HG03442 (cell line): ENCODE results near the gene GALNS.
"Not testable (repeated sequence)": the region's sequence is repeated elsewhere in the genome, so short reads cannot be mapped to it uniquely, and the experiment has no call there.

Source experiments
- ATAC-seq: cut with Tn5 transposase; IDR thresholded peaks from one replicate; pipeline ENCODE4 v1.9.1; 2021; ENCODE audit warnings: mild to moderate bottlenecking, moderate library complexity; ENCODE audit not compliant: unreplicated experiment

GALNS gene, protein sequence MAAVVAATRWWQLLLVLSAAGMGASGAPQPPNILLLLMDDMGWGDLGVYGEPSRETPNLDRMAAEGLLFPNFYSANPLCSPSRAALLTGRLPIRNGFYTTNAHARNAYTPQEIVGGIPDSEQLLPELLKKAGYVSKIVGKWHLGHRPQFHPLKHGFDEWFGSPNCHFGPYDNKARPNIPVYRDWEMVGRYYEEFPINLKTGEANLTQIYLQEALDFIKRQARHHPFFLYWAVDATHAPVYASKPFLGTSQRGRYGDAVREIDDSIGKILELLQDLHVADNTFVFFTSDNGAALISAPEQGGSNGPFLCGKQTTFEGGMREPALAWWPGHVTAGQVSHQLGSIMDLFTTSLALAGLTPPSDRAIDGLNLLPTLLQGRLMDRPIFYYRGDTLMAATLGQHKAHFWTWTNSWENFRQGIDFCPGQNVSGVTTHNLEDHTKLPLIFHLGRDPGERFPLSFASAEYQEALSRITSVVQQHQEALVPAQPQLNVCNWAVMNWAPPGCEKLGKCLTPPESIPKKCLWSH

DNA sequence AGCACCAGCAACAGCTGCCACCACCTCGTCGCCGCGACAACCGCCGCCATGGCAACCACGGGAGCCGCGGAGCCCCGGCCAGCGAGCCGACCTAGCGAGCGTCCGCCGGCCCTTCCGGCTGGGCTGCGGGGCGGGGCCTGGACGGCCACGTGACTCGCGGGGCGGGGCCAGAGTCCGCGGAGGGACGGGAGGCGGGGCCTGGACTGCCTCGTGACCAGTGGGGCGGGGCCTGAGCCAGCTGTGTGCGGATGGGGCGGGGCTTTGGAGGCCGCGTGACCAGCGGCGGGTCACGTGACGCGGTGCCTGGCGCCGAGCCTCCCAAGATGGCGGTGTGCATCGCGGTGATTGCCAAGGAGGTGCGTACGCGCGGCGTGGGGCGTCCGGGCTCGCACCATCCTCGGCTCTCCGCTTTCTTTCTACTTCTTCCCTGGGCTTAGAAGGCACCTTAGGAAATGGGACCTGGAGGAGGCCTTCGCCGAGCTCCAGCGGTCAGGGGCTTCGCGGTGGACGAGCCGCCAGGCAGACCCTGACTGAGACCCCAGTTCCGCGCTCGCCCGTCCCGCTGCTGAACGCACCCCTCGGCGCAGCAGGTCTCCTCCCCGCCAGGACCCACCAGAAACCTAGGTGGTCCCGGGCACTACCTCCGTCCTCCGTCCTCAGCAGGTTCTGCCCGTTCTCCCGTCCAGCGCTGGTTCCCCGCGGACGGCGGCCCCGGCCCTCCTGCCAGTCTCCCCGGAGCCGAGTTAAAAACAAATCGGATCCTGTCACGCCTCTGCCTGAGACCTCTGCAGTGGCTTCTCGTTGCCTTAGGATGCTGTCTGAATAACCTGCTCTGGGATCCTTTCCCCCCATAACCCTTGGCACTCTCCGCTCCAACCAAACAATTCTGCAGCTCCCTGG, at the start of gene GALNS, which contains the start of gene TRAPPC2L:
Gene GALNS (minus strand): TSS at position 120 of the 900 bp plus-strand sequence. CDS start 70 bp downstream, at position 50.
Gene TRAPPC2L (plus strand): TSS at position 300 of the 900 bp plus-strand sequence. CDS start 24 bp downstream, at position 324.
- peak; percentile 76 for ATAC-seq

DNA sequence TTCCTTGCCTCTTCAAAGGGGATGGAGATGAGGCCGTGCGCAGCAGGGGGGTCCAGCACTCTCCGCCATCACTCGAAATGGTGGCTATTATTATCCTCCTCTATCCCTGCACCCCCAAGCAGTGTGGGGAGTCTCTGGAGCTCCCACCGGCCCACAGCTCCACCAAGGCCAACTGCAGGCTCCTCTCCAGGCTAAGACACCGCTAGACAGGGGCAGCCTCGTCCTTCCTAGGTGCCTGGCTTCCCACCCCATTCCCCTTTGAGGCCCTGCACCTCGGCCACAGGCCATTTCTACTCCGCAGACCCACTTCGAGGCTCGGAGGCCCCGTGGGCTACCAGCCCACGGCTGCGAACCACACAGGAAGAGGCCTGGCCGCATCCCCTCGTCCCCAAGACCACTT, 49.3 kb upstream of the GALNS start:
- ATAC-seq, result no peak

DNA sequence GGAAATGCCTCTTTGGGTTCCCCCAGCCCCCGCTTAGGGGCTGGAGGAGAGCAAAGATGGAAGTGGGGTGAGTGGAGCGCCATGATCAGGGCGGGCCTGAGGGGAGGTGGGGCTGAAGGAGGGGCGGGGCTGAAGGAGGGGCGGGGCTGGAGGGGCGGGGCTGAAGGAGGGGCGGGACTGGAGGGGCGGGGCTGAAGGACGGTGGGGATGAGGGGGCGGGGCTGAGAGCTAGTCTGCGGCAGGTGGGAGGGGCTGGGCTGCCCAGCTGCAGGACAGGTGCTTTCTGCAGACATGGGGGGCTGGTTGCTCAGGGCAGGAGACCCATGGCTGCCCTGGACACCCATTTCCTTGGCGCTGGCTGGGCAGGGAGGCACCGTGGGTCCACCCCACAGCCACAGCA, 48.8 kb upstream of the GALNS start:
- ATAC-seq, result no peak

DNA sequence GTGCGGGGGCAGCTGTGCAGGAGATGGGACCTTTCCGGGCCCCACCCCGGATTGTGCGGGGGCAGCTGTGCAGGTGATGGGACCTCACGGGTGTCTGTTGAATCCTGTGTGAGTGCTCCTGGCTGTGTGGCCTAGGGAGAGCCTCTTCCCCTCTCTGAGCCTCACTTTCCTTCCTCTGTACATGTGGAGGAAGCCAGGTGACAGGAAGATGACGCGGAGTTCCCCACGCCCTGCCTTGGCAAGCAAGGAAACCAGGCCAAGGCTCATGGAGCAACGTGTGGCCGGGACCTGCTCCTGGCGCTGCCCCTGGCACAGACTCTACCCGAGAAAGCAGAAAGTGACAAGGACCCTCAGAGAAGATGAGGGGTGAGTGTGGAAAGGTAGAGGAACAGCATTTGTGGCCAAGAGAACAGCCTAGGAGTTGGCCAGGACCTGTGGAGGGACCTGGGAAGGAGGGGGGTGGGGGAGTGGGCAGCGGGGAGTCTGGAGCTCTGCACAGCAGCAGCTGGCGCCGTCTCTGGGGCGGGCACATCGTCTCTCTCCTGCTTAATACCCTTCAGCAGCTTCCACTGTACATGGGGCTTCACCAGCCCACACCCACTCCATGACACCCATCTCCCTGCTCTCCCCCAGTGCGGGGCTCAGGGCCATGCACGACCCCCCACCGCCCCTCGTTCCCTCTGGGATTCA, 48.1 kb upstream of the GALNS start:
- no peak for ATAC-seq

DNA sequence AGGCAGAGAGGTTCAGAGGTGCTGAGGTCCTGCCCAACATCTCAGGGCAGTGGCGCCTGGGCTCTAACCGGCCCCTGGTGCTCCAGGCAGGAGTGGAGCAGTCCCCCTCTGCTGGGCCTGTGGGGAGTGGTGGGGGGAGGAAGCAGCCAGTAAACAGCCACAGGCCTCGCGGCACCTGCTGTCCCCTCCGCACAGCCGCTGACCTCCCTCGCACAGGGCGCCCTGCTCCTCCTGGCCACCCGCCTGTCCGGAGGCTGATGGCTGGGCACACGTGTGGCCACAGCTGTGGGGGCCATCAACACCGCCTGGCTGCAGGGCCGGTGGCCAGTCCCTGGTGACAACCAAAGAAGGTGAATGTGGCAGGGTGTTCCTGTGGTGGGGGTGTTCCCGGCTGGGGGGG, 46.5 kb upstream of the GALNS start:
- ATAC-seq, result no peak

DNA sequence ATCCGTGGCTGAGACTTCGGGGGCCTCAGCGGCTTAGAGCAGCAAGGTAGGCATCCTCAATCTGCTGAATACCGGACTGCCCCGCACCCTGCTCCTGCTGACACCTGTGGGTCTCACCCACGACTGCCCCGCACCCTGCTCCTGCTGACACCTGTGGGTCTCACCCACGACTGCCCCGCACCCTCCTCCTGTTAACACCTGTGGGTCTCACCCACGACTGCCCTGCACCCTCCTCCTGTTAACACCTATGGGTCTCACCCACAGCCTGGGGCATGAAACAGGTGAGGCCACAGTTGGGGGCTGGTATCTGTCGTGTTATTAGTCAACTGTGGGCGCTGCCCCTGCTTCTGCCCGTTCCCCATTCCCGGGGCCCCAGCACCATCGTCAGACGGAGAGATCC, 46.0 kb upstream of the GALNS start:
- ATAC-seq, result no peak

DNA sequence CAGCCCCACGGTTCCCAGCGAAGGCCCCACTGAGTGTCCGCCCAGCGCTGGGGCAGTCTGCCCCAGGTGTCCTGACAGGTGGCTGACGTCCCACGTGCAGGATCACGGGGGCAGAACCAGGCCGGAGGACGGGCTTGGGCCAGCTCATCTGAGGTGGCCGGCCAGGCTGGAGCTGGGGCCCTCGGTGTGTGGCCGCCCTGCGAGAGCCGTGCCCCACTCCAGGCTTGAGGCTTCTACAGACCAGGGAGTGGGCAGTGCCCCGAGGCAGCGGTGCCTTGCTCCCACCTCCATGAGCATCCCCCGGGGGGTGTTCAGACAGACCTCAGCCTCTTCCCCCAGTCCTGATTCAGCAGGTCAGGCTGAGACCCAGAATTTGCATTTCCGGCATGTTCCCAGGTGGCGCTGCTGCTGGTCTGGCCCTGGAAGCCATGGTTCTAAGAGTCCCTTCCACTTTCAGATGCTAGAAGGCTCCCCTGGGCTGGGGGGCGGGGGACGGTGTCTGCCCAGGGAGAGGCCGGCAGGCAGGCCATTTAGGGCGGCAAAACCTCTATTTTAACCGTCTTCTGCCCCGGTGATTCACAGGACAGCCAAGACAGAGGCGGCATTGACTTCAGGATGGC, 45.1 kb upstream of the GALNS start:
- no peak for ATAC-seq

DNA sequence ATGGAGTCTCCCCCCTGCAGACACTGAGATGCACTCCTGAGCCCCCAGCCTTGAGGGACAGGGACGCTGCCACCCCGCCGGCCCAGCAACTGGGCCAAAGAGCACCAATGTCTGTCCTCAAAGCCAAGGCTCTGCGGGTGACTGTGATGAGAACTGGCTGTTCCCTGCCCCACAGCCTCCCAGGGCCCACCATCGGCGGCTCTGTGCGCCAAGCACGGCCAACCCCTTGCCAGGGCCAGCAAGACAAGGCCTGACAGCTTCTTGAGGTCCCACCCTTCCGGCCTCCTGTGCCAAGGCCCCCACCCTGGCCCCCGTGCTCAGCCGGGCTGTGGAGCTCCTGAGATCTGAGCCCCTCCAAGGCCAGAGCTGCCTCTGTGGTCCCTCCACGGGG, 43.9 kb upstream of the GALNS start:
- ATAC-seq, result no peak

DNA sequence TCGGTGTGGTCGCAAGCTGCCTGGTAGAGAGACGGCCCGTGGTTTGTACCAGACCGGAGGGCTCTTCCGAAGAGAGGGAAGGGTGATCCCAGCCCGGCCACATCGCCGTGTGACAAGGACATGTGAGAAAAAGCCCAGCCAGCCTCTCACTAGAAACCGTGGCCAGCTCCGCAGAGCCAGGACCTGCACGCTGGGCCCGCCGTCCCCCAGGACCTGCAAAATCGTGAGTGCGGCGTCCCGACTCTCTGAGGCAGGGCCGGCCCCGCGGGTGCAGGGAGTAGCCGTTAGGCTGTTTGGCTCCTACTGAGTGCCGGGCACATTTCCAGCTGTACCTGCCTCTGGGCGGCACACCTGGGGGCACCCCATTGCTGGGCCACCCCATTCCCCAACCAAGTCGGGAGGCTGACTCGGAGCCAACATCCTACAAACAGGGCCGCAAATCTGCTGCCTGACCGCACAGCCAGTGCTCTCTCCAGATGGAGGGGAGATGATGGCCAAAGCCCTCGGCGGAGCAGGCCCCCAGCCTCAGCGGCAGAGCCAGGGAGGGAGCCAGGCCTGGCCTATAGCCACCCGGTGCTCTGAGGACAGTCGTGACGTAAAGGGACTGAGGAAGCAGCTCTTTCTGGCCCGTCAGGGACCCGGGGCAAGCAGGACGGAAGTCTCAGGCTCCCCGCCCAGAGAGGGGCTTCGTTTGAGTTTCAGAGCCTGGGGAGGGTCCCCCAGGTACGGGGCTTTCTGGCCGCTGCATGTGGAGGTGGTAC, 43.3 kb upstream of the GALNS start:
- no peak for ATAC-seq

DNA sequence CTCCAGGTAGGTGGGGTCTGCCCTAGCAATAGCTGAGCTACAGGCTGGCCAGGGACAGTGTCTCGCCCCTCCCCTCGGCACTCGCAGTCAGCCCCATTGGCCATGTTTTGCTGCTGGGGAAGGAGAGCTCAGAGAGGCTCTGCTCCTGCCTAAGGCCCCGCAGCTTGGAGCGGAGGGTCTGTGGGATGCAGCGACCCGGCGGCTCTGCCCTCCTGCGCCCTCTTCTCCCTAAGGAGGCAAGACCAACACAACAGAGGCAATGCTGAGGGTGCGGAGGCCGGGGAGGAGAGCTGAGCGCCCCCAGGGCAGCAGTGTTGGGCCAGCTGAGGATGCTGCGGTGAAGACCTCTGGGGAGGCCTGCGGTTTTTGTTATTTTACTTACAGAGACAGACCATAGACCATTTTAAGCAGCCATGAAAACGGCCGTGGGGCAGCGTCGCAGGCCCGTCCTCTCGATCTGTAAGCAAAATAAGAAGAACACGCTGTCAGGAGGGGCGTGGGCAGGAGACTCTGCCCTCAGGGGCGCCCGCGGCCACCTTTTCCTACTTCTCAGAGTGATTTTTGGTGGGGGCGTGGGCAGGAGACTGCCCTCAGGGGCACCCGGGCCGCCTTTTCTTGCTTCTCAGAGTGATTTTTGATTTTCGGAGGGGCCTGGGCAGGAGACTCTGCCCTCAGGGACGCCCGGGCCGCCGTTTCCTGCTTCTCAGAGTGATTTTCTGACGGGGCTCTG, 41.1 kb upstream of the GALNS start:
- no peak for ATAC-seq

DNA sequence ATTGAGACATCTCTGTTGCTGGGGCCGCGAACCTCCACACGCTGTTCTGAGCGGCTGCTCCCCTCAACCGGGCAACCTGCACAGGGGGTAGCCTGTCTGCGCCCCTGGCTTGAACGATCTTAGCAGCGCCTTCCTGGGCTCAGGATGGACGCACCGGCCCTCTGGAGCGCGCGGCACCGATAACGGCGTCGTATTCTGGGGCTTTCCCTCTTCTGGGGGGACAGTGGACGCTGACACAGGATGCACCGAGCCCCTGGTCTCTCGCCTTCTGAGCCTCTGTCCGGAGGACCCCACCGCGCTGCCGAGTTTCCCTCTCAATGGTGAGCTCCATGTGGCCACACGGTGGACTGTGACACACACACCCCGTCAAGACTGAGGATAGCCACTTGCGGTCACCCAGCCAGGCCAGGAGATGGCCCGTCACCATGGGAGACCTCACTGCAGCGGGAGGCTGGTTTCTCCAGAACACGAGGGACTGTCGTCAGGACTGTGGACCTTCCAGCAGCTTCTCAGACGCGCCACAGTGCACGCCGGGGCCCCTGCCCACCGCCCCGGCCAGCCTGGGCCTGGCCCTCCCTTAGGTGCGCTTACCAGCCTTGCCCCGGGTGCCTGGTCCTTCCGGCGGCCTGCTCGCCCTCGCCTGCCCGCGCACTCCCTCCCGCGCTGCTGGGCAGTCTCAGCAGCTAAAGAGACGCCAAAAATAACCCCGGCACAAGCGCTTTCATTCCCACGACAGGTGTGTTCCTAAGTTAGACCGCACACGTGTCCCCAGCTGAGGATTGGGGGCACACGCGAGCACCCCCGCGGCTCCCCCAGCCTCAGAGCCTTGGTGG, 39.7 kb upstream of the GALNS start:
- no peak for ATAC-seq

DNA sequence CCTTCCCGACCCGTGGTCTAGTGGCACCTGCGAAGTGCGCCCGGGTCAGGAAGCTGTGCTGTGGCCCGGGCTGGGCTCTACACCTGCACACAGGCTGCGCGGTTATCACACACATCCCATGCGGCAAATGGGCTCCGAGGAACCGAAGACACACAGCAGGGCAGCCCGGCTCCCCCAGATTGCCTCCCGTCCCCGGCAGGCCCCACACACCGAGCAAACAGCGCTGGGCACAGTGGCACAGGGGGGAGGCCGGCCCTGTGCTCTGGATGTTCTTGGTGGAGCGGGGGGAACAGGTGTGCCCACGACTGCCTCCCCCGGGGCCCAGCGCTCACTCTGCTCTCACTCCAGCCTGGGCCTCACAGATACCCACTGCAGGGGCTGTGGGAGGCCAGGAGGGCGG, 38.6 kb upstream of the GALNS start:
- ATAC-seq, result no peak

DNA sequence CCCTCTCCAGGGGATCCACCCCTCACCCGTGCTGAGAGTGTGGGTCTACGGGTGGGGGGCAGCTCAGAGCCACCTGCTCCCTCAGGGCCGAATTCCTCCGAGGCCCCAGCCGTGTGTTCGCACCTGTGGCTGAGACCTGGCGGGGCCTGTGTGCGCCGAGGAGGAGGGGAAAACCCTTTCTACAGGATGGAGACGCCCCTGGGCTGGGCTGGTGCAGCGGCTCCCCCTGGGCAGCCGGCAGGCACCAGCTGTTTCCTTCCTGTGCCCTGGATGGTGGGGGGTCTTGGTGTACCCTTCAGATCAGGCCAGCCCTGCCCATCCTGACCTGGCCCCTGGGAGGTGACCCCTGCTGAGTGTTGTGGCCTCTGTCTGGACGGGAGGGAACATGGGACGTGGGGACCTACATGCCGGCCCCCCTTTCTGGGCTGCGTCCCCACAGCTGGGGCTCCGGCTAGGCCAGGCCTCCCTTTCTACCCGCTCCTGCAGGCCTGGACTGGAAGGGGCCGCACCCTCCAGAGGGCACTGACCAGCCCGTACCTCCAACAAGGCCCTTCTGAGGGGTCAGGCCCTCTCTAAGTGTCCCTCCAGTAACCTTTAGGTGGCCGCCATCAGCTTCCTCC, 38.0 kb upstream of the GALNS start:
- ATAC-seq, result no peak

DNA sequence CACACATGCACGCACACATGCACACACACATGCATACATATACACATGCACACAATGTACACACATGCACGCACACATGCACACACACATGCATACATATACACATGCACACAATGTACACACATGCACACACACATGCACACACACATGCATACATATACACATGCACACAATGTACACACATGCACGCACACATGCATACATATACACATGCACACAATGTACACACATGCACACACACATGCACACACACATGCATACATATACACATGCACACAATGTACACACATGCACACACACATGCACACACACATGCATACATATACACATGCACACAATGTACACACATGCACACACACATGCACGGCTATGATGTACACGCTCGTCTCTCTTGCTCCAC, 37.5 kb upstream of the GALNS start:
- not testable (repeated sequence) for ATAC-seq

DNA sequence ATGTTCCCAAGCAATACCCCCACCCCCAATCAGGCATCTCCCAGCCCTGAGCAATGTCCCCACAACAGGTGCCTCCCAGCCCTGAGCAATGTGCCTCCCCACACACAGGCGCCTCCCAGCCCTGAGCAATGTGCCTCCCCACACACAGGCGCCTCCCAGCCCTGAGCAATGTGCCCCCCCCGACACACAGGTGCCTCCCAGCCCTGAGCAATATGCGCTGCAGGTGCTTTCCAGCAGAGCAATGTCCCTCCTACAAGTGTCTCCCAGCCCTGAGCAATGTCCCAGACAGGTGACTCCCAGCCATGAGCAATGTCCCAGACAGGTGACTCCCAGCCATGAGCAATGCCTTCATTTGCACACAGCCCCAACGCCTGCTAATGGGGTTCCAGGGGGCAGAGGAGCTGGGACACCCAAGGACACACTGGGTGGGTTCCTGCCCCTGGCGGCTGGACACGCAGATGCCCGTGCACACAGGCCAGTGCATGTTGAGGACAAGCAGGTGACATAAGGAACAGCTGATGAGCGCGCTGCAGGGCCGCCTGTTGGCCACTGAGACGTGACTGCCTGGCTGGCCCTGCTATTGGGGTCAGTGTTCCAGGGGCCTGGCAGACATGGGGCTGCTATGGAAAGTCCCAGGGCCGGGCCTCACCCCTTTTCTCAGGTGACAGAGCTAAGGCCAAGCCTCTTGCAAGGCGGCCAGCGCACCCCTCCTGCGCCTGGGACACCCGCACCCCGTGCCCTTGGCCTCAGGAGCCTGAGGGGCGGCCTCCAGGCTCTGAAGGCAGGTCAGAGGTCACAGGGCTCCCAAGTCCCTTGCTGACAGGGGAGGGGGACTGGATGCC, 36.6 kb upstream of the GALNS start:
- ATAC-seq, result no peak

DNA sequence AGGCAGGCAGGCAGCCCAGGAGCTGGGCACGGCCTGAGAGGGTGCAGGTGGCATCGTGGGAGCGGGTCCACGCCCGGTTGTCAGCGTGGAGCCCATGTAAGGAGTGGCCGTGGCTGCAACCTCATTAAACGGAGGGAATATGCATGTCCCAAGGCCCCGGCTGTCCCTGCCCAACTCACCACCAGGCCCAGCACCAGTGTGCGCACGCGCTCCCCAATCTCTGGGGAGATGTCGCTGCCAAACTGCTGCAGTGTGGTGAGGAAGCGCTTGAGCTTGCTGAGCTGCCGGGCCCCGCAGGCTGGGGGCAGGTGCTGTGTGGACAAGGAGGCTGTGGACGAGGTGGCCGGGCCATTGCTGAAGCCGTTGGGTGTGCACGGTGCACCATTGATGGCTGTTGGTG, 35.3 kb upstream of the GALNS start:
- no peak for ATAC-seq

DNA sequence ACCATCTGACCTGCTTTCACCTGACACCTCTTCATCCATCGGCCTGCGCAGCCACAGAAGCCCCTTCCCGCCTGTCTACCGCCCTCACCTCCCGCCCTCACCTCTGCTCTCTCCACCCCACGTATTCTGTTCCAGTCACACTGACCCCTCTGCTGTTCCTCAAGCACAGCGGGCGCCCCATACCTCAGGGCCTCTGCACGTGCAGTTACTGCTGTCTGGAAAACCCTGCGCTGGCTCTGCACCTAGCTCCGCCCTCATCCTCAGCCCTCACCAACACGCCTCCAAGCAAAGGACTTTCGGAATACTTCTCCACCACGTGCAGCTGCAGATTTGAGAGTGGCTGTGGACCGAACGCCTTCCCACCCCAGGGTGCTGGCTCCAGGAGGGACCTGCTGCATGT, 34.3 kb upstream of the GALNS start:
- ATAC-seq, result no peak
